Posterior cingulate gyrus (tissue), 11 donors: Measurements from ENCODE around the gene CTNNBIP1.

Experiments used
- DNase-seq, 10 donors: peaks; one replicate each; pipeline versions ENCODE4 v3.0.0 to v3.0.0-alpha.2; 2020 to 2021; ENCODE audit warnings: mixed read lengths in 3 of 10
- intact Hi-C: fragments of 100-400 bp; cut with DNase I; formaldehyde crosslinking; loops from one replicate; pipeline ENCODE4 v1.15.1; 2023

The CTNNBIP1 gene

DNA sequence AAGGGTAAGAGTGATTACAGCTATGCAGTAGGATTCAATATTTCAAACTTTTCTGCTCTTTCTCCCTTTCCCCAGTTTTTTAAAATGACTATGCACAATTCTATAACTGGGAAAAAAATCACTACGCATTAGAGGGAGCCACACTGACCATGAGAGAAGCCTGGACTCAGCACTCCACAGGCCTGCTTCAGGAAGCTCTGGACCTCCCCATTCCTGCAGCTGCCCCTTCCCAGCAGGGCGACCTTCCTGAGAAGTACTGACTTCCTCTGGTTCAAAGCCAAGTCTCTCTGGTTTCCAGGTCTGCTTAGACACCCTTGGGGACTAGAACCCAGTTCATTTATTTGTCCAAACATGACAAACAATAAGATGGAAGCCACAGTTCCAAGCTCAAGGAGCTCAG lies 44.3 kb downstream of the CTNNBIP1 start:
- DNase-seq = no peak
- intact Hi-C loops = loop anchor here (5.0 kb wide), 1 partner anchor 143 kb away; no protein-coding TSS in a partner anchor

DNA sequence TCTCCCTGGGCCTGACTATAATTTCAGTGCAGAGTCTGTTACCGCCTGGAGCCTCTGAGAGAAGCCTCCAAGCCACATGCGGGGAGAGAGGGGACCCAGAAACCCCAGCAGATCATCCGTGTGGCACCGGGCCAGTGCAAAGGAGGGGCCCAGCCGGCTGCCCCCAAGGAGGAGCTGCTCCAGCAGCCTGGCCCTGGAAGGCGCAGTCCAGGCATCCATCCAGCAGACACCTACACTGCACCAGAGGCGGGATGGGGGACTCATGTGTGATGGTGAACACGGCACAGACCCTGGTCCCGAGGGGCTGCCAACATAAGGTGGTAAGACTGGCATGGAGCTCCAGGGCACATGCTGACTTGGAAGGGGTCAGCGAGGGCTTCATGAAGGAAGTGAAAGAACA lies 46.7 kb downstream of the CTNNBIP1 start:
- DNase-seq = peak in 2 of 10 donors; percentile 73 to 86
- intact Hi-C loops = no loop called here

DNA sequence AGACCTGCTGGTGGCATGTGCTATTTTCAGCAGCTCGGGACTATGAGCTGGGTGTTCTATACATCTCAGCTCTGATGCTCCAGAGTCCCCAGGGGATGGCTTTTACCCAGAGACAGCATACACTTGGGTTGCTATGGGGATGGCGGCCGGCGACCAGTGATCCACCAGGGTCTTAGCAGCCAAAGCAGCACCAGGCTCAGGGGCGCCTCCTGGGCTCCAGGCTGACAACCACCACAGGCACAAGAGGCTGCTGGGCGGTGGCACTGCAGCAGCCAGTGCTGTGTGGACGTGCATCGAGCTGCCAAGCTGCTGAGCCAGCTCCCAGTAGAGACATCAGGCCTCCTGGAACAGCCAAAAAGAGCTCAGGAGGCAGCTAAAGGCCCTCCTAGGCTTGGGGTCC lies 48.7 kb downstream of the CTNNBIP1 start:
- peak in 3 of 10 donors; percentile 47 to 91 (median 82) for DNase-seq
- intact Hi-C loops = no loop called here

GRCh38 chr1:9860887-9861286 lies 49.2 kb downstream of the CTNNBIP1 start:
- intact Hi-C loops = no loop called here
- DNase-seq = peak in 1 of 10 donors; percentile 84

DNA sequence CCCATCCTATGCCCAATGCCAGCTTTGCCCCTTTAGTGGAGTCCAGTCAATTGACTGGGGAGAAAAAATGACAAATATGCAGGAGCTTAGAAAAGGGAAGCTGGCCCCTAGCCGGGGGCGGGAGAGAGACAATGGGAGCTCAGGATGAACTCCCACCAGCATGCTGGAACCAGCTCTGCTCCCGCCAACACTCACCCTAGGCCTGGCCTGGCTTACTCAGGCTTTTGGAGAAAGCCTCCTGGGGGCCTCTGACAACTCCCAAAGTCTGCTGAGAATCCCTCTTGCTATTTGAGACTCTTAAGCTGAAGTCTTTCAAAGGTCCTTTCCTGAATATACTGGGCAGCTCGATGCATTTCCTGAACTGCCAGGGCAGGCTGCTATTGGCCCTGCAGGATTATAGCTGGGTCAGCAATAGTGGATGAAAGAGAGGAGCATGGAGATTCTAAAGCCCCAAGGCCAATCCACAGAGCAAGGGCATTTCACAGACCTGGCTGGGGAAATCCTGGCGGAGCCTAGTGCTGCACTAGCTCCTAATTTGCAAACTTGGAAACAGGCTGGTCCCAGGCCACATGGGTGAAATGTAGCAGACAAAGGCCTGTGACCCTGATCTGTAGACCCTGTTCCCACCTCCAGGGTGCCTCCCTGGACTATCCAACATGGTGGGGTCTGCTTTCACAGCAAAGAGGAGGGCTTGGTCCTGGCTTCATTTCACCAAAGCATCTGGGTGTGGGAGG lies 50.6 kb downstream of the CTNNBIP1 start:
- peak in 1 of 10 donors; percentile 69 for DNase-seq
- intact Hi-C loops = no loop called here

- peak in 1 of 10 donors; percentile 51 for DNase-seq
- intact Hi-C loops = no loop called here
Measured at GRCh38 chr1:9858293-9859035, 51.6 kb downstream of the CTNNBIP1 start.

GRCh38 chr1:9855186-9855585 lies 54.9 kb downstream of the CTNNBIP1 start:
- intact Hi-C loops = no loop called here

DNA sequence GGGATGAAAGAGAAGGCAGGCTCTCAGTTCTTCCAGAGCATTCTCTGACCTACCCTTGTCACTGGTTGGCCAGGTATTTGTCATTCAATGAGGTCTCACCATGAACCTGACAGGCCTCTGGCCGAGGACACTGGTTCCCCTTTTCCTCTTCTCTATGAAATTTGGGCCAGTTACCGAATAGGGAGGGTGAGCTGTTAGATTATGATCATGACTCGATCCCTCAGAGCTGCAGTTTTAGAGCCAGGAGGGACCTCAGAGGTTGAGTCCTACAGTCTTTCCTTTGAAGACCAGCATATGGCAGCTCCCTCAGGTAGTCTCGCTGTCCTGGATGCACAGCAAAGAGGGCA lies 56.8 kb downstream of the CTNNBIP1 start:
- intact Hi-C loops = no loop called here
- no peak for DNase-seq

More at GRCh38 chr1:9855186-9855585, 54.9 kb downstream of the CTNNBIP1 start:
- no peak for DNase-seq

DNA sequence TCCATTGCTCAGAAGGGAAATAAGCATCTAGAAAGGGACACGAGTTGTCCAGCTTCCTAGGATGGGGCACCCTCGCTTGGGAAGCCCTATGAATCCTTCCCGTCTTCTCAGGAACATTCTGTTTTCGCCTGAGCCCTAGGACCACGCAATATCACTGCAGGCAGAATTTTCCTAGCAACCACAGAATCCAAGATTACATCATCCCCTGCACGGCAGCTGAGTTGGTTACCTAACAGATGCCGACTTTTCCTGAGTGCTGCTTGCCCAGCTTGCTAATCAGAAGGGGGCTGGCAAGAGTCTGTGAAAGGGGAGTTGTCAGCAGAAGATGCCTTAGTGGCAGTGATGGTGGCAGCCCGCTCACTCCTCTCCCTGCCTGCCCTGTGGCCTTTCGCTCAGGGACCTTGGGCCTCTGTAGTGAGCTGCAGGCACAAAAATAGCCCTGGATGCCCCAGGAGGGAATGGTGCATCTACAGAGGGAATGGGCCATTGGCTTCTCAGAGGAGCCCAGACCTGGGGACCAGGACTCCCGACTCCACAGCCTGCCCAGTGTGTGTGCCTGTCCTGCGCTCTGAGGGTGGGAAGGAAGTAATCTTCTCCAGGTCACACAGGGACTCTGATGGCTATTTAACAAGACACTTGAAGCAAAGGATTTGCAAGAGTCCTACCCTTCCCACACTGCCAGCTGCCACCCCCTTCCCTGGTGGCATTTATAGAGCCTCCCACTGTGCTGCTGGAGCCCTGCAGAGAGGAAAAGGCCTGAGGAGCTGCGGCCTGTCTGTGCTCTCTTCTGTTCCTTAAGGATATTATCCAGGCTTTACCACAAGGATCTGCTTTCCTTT lies 57.4 kb downstream of the CTNNBIP1 start:
- DNase-seq = peak in 9 of 10 donors; percentile 44 to 95 (median 73)
- intact Hi-C loops = no loop called here

- intact Hi-C loops = no loop called here
- DNase-seq = peak in 2 of 10 donors; percentile 82 to 89
Measured at GRCh38 chr1:9852004-9852403, 58.1 kb downstream of the CTNNBIP1 start.

- DNase-seq = peak in 1 of 10 donors; percentile 84
- intact Hi-C loops = no loop called here
Measured at GRCh38 chr1:9850442-9851162, 59.5 kb downstream of the CTNNBIP1 start.

- intact Hi-C loops = no loop called here
- DNase-seq = no peak
Measured at GRCh38 chr1:9849691-9850441, 60.2 kb downstream of the CTNNBIP1 start.

DNA sequence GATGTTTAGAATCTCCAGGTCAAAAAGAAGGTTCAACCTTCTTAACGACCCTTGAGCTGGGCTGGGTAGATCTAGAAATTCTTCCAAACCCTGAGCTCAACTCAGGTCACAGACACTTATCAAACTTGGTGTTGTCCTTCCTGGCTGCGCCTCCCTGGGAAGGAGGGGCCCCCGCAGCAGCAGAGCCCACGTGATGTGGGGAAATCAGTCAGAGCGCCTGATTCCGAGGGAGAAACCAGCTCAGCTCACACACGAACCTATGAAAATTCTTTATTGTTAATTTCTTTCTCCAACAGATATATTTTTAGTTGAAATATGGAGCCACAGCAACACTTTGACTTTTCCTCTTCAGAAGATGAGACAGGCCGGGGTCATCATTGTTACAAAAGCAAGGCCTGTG lies 62.0 kb downstream of the CTNNBIP1 start:
- intact Hi-C loops = no loop called here
- DNase-seq = peak in 3 of 10 donors; percentile 89 to 93 (median 92)

- no peak for DNase-seq
- intact Hi-C loops = no loop called here
Measured at GRCh38 chr1:9847269-9847668, 62.8 kb downstream of the CTNNBIP1 start.

GRCh38 chr1:9846611-9847171 lies 63.4 kb downstream of the CTNNBIP1 start:
- DNase-seq = peak in 2 of 10 donors; percentile 68 to 77
- intact Hi-C loops = no loop called here

DNA sequence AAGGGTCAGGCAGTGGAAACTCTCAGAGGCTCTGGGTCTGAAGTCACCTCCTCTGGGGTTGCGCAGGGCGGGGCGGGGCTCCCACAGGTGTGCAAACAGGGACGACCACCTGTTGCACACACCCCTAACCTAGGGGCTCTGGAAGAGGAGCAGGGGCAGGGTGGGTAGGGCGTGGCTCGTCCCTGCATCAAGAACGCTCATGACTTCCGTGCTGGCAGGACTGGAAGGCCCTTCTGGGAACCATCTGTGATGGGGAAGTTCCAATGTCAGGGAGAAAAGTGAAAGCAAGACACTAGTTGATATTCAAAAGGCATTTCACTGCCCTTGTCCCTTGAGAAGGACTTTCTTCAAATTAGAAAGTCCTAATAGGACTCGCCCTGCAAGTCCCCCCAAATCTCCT lies 64.2 kb downstream of the CTNNBIP1 start:
- peak in 4 of 10 donors; percentile 21 to 44 (median 34) for DNase-seq

DNA sequence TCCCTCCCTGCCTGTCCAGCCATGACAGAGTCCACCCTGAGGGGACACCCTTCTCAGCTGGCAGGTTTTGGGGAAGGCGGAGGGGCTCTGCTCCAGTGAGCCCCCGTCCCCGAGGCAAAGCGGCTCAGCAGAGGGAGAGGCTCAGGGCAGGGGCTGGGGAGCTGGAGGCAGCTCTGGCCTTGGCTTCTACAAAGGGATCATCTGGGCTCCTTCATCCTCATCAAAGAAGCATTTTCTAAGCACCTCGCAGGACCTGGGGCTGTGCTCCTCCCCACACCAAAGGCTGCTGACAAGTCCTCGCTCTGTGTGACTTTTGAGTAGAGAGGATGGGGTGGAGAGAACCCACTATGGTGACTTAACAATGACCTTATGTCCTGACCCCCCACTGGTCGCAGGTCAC lies 65.3 kb downstream of the CTNNBIP1 start:
- intact Hi-C loops = no loop called here
- DNase-seq = peak in 4 of 10 donors; percentile 20 to 84 (median 64)

More for the DNA sequence above, 64.2 kb downstream of the CTNNBIP1 start:
- intact Hi-C loops = no loop called here

- intact Hi-C loops = no loop called here
- peak in 9 of 10 donors; percentile 43 to 94 (median 67) for DNase-seq
Measured at GRCh38 chr1:9844106-9844505, 66.0 kb downstream of the CTNNBIP1 start.

DNA sequence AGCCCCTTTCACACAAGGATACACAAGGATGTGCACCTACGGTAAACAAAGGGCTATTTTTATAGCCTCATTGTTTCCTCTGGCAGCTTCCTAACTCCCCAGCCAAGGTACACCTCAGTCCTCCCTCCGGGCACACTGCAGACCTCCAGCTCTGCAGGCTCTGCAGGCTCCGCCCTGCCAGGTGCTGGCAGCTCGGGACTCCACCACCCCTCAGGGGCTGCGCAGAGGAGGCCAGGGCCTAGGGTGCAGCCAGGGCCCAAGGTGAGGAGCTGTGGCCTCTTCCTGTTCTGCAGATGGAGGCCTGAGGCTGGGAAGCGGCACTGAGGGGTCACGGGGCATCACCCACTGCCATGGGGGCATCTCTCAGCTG lies 66.5 kb downstream of the CTNNBIP1 start:
- intact Hi-C loops = no loop called here
- DNase-seq = peak in 3 of 10 donors; percentile 70 to 88 (median 85)
